Activated CD4-positive, alpha-beta T cell treated with anti-CD3 and anti-CD28 coated beads, Interleukin-10, Interleukin-2, amounts not matched to agents 100 ng/mL and 50 ng/mL, durations not matched to agents 16 hours and 8 hours (primary cell): ENCODE data around the gene MKNK2.

ENCODE experiments used
- DNase-seq: peaks from one replicate; pipeline ENCODE4 v3.0.0-alpha.2; 2020

The MKNK2 gene

DNA sequence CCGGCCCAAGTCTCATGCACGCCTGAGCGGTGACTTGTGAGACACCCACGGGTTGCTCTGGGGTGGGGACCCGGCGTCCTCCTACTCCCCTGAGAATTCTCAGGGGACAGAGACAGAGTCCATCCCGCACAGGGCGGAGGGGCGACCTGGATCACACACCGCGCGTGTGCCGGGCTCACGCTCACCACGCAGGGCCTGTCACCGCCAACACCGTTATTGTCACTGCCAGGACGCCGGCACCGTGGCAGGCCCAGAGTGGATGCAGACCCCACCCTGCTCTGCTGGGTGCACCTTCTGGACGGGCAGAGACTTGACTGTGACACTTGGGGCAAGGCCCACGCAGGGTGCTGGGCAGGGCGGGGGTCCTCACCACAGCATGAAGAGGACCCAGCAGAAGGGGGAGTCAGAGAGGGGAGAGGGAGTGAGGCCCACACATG, 28.8 kb upstream of the MKNK2 start:
- DNase-seq = no peak

DNA sequence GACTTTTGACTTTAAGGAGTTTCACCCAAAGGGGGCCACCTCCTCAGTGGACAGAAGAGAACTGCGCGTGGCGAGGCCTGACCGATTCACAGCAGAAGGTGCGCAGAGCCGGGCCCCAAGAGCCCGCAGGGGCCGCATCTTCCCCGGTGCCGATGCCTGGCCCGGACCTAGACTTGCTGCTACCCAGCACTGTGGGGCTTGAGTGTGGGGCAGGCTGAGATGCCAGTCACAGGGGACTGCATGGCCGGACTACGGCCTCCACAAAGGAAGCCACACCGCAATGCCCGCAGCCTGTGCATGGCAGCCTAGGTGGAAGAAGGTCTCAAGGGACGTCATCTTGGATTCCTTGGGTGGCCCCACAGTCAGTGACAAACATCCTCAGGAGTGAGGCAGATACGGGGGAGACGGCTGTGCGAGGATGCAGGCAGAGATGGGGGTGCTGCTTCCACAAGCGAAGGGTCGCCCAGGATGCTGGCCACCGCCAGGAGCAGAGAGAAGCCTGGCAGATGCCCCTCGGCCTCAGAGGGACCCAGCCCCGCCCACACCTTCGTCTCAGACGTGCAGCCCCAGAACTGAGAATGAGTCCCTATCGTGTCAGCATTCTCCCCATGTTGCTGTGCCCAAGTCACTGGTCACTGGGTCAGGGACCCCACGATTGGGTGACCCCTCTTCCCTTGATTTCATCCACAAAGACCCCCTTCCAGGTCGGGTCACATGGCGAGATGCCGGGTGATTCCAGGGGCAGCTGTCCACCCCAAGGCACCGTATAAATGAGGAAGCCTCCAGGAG, 28.2 kb upstream of the MKNK2 start:
- DNase-seq = no peak

DNA sequence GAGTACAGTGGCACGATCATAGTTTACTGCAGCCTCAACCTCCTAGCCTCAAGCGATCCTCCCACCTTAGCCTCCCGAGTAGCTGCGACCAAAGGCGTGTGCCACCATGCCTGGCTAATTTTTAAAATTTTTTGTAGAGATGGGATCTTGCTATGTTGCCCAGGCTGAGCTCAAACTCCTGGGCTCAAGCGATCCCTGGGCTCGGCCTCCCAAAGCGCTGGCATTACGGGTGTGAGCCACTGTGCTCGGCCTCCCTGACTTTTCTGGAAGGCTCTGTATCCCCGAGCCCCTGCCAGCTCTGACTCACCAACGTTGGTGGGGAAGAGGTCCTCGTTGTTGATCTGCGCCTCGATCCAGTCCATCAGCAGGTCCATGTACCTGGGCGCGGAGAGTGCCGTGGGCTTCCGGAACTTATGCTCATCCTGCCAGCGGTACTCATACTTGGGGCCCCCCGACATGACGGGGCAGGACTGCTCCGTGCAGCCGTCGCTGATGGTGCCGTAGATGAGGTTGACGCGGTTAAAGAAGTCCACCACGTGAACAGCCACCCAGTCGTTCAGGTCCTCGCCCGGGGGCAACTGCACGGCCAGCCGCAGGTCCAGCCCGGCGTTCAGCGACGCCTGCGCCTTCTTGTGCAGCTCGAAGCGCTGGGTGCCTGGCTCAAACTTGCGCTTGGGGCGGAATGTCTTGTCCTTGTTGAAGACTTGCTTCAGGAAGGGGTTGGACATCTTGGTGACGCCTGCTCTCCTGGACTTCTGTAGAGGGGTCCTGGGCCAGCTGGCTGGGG, 27.0 kb upstream of the MKNK2 start:
- DNase-seq = no peak

DNA sequence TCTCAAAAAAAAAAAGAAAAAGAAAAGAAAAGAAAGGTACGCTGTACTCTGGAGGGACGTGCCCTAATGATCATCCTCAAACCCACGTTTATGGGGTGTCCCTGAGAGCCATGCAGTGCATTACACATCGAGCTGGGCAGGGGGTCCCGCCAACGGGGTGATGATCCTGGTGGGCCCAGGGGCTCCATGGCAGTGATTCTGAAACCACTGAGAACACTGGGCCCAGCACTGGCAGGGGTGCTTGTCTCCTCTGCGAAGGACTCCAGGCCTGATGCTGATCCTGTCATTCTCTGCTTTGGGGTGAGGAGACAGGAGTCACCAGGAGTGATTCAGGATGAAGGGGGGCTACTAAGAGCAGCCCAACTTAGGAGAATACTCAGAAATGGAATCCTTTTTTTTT, 26.4 kb upstream of the MKNK2 start:
- DNase-seq = no peak

DNA sequence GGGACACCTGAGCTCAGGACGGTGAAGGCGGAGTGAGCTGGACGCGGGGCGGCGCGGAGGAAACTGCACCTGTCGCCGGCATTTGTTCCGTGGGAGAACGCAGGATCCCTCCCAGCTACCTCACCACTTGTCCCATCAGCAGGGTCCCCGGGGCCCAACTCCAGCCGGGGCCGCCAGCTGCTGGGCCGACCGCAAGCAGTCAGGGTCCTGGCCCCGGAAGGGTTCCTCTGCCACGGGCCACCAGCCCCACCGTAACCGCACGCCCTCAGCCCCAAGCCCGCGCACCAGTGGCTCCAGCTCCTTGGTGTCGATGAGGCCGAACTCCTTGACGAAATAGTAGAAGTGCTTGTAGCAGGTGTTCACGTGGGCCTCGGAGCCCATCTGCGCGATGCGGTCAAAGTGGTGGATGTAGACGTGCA, 25.5 kb upstream of the MKNK2 start:
- no peak for DNase-seq

DNA sequence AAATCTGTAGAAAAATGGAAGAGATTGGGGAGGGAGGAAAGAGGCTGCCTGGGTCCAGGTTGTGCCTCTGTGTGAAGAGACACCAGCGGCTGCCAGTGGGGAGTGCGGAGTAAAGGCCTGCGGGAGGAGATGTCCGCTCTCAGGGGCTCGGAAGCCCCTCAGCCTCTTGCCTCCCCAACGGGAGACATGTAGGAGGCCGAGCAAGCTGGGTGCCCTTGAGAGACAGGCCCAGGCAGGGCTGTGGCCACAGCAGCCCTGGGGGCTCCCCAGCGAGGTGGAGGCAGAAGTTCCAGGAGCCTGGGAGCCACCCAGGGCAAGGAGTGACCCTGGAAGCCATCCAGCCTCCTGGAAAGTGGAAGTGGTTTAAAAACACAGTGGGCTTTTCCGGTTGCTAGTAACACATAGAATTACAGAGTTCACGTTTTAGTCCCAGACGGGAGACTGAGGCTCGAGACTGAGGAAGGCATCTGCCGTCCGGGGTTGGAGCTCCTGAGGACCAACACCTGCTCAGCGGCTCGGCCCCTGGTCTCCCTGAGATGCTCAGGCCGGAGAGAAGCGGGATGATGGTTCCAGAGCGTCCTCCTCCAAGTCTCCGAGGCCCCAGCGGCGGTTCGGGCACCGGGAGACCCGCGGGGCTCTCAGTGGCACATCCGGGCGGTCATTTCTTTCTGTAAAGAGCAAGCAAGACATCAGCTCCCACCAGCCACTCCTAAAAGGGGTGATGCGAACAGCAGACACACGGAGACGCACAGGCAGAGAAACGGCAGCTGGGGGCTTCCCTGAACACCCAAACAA, 21.9 kb upstream of the MKNK2 start:
- DNase-seq = no peak

DNA sequence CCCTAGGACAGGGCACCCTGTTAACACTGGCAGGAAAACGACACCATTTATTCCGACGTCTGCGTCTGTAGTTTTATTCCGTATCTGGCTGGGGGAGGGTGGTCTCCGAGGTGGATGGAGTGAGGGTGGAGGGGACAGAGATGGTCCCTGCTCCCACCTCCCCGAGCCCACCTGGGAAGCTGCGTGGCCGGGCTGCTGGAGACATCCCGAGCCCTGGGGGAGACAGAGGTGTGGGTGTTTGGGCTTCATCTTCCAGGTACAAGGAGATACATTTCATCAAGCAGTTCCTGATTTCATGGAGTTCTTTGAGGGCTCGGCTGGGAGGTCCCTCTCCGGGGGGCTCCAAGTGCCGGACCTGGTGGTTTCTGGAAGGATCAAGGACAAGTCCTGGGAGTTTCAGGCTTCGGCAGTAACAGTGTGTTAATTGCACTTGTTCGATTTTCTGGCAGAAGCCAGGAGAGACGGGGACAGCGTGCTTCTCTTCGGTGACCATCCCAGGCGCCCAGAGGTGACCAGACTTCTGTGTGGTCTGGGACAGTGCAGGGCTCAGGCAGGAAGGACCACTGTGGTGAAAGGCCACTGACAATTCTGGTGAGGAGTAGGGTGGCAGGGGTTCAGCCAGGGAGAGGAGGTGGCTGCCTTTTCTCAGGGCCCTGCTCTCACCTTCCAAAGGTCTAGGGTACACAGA, 20.1 kb upstream of the MKNK2 start:
- no peak for DNase-seq

DNA sequence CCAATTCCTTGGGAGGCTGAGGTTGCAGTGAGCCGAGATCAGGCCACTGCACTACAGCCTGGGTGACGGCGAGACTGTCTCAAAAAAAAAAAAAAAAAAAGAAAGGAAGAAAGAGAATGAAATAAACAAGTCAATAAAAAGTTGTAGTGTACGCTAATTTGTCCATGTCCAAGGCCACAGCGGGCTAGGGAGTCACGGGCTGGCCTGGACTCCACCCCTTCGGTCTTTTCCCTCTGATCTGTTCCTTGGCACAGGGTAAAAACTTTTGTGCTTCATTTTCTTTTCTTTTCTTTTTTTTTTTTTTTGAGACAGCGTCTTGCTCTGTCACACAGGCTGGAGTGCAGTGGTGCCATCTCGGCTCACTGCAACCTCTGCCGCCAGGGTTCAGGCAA, 19.4 kb upstream of the MKNK2 start:
- no peak for DNase-seq

DNA sequence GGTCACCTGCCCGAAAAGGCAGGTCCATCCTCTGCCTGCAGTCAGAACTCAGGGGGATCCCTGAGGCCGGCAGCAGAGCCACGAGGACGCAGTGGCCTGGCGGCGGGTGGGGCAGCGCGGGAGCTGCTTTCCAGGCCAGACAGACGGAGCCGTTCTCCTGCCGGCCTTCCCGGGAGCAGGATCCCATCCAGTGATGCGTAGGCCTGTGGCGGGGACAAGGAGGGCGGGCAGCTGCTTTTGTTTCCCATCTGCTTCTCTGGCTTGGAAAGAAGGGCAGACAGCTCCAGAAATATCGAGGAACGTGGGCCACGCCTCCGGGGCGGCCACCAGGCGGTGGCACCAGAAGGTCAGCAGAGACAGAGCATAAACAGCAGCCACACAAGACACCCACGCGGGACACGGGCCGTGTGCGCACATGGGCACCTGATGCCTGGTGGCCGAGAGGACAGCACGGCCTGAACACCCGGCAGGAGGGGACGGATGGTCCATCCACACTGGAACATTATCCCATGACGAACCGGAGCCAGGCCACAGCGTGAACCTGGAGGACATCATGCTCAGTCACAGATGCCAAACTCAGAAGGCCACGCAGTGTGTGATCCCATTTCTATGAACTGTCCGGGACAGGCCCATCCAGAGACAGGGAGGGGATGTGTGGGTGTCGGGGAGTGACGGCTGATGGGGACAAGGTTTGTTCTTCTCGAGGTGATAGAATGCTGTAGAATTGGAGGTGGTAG, 13.9 kb upstream of the MKNK2 start:
- DNase-seq = no peak

DNA sequence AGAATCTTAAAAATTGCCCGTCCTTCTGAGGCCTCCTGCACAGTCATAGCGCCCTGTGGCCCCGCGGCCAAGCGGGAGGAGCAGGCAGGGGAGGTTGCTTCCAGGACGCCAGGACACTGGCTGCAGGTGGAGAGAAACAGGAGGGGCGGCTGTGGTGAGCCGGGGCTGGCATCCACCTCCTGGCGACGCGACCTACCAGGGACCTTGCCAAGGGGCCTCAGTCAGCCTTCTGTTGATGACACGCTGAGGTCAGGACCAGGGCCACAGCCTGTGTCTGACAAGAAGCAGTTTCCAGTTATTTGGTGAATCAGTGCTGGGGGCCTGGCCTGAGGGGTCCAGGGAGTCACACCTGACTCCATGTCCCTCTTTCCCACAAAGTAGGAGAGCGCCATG, 13.3 kb upstream of the MKNK2 start:
- DNase-seq = no peak

DNA sequence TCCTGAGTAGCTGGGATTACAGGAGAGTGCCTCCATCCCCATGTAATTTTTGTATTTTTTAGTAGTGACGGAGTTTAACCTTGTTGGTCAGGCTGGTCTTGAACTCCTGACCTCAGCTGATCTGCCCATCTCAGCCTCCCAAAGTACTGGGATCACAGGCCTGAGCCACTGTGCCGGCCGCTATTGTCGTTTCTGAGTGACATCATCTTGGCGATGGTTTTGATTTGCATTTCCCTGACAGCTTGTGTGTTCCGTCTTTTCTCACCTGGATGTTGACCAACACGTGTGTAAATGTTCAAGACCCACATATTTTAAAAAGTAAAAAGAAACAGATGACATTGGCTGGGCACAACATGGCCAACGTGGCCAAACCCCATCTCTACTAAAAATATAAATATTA, 12.8 kb upstream of the MKNK2 start:
- DNase-seq = no peak

DNA sequence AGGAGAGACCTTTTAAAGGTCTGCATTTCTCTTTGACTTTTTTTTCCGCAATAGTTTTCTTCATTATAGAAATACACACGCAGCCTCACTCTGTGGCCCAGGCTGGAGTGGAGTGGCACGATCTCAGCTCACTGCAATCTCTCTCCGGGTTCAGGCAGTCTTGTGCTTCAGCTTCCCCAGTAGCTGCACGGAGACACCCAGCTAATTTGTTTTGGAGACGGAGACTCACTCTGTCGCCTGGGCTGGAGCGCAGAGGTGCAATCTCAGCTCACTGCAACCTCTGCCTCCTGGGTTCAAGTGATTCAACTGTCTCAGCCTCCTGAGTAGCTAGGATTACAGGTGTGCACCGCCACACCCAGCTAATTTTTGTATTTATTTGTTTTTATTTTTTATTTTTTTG, 11.7 kb upstream of the MKNK2 start:
- DNase-seq = no peak

DNA sequence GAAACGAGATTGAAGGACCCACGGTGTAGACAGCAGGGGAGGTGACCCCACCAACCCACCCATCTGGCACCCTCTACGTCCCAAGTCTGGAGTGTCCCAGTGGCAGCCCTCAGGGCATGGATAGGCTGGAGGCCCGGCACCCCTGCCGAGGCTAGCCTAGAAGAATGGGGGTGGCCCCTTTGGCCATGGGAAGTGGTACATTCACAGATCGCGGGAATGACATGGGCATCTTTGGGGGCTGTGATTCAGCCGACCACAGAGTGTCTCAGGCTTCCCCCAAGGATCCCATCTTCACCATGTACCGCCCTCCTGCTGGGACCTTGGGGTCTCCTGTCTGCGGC, 11.3 kb upstream of the MKNK2 start:
- DNase-seq = no peak

DNA sequence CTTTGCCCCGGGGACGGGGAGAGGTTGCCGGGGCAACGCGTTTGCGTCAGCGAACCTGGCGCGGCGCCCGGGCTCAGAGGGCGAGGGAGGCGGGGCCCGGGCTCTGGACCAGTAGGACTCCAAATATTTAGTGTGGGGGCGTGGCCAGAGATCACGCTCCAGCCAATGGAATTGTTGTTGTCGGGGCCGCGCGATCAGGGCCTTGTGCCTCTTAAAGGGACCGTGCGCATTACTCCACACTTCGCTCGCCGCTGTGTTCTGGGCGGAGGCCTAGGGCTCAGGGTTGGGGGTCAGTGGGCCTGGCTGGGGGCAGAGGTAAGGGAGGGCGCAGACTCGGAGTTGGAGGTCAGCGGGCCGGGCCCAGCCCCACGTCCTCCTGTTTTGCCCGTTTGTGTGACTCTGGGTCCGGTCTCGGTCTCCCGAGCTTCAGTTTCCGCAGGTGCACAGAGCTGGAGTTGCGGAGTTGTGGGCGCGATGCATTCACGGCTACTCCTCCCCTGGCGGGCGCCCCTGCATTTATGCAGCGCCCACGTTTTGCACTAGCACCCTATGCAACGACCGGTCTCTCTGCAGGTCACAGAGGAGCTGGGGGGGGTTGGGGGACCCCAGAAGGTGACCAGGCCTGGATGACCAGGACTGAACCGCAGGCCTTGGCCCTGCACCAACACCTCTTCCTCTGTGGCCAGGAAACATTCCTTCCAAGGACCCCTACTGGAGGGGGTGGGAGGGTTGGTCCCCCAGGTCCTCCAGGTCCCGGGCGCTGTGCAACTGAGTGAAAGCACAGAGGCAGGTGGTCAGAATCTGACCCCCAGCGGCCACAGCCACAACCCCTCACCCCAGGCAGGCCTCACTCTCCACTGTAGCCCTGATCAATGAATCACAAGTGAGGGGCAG, 10.7 kb upstream of the MKNK2 start:
- peak; percentile 100 for DNase-seq

DNA sequence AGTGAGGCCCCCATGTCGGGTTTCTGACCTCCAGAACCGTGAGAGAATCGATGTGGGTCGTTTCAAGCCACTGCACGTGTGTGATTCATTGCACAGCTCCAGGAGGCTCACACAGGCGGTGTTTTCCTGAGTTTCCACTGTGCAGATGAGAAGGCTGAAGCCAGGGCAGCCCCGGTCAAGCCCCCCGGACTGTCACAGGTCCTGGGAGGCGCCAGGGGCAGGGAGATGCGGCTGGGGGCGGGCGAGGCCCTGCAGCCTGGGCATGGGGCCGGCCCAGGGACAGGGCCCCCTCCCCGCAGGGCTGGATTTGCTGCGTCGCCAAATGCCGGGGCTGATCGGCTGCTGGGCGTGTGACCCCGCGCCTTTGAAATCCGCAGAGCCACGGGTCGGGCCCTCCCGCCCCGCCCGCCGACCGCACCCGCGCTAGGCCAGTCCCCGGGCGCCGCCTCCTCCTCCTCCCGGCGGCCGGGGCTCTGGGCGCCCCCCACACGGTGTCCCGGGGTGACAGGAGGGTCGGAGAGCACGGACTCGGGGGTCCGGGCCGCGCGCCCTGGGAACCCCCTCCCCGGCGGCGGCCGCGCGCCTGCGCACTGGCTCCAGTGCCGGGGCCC, 9.9 kb upstream of the MKNK2 start:
- DNase-seq = no peak

DNA sequence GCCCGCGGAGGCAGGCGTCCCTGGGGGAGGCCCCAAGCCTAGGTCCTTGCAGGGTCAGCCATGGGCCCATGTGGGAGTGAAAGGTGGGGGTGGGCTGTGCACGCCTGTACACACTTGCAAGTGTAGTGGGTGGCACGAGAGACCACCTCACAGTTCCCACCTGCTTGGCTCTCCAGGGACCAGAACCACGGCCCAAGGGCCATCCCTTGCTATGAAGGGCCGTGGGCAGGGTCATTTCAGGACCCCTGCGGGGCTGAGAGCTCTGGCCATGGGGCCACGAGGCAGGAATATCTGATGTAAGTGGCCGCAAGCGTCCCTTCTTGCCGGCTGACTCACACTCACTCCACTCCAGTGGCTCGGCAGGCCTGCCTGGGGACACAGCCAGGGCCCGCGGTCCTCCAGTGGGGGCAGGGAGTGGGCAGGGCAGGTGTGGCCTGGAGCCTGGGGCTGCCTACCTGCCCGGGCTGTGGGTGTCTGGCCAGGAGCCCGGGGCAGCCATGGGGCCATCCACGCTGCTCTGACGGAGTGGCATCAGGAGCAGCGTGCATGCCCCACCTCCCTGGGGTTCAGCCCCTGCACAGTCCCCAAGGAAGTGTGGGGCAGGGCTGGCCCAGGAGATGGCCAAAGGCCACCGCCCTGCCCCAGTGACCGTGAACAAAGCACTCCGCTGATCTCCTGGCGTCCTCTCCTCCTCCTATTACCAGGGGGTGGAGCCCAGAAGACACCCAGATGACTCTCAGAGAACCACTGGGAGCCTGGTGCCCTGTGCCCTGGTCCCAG, 8.6 kb upstream of the MKNK2 start:
- DNase-seq = no peak

DNA sequence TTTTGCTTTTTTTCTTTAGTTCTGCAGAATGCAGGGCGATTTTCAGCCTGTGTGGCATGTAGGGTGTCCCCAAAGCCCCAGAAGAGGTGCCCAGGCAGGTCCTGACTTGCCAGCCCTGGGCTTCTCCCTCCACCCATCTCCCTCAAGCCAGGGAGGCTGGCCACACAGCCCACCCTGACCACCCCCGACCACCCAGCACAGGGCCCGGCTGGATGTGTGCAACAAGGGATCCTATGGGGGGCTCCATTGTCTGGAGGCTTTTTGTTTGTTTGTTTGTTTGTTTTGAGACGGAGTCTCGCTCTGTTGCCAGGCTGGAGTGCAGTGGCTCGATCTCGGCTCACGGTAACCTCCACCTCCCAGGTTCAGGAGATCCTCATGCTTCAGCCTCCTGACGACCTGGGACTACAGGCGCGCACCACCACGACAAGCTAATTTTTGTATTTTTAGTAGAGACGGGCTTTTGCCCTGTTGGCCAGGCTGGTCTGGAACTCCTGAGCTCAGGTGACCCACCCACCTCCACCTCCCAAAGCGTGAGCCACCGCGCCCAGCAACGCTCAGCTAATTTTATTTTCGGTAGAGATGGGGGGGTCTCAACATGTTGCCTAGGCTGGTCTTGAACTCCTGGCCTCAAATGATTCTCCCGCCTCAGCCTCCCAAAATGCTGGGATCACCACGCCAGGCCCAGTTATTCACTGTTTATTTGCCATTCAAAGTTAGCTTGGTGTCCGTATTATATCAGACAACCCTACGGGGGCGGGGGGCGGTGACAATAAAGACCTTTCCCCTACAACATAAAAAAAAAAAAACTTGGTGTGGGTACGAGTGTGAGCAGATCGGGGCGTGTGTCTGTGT, 7.8 kb upstream of the MKNK2 start:
- no peak for DNase-seq

DNA sequence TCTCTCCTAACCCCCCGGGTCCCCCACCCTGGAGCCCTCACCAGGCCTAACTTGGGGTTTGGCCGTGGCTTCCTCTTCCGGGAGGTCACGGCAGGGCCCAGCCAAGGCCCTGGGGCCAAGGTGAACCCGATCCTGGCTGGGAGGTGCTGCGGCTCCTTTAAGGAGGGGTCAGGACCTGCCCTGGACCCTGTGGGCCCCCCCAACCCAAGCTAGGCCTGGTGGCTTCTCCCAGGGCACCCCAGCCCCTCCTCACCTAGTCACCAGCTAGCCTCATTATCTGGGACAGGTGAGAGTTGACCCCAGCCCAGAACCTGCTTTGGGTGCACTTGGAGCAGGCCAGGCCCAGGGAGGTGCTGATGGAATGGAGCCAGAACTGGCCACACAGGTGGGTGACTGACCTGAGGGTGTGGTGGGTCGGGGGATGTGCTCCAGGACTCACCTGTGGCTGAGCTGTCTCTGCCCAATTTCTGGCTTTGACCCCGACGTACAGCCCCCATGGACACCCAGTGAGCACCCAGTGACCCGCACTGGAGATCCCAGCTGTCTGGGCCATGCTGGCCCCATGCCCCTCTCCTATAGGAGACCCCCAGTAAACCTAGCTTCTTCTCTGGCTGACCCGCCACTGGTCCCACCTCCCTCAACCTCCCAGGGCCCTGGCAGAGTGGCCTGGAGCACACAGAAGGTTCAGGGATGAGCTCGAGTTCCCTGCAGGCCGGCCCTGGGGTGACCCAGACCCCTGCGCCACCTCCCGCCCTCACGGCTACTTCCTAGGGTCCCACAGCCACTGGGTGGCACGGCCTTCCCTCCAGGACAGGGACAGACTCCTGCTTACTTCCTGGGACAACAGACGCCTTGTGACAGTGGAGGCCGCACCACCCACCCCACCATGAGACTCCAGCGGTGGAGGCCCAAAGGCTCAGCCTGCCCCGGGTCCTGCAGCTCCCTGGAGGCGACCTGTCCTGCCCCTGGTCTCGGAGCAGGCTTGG, 6.7 kb upstream of the MKNK2 start:
- no peak for DNase-seq
